ENCODE data around the gene SIKE1.
"Not testable (repeated sequence)": the region's sequence is repeated elsewhere in the genome, so short reads cannot be mapped to it uniquely, and the experiment has no call there.

SIKE1 gene

GRCh38 chr1:114780344-114781226, at the start of gene SIKE1:
Gene SIKE1, minus strand, starts transcription at chr1:114780685. Its CDS starts 78 bp downstream, at chr1:114780607.
- peak; percentile 94 for DNase-seq

DNA sequence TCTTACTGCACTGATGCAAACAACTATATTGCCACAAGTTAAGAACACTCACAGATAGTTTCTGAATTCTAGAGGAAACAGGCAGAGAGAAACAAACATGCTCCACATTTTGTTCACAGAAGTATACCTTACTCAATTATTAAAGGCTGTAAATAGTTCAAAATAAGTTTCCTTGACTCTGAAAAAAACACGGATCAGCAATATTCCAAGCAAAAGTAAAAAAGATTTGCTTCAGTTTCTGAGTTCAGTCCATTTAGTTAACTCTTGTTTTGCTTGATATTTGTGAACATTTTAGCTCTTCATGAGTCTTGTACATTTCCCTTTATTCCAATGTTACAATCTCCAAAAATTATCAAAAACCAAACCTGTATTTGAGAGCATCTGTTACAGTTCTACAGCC, 49.6 kb upstream of the SIKE1 start:
- DNase-seq: not testable (repeated sequence)

DNA sequence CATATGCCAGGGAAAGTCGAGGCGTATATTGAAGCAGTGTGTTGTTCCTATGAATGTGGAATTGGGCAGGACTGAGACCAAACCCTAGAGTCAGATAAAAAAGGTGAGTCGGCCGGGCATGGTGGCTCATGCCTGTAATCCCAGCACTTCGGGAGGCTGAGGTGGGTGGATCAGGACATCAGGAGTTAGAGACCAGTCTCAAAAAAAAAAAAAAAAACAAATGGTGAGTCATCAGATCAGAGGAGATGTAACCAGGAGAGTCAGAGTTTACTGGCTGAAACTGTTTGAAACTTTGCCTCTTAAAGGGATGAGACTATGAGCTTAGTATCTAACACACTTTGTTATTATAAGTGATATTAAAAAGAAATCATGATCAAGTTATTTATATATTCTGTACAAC, 47.8 kb upstream of the SIKE1 start:
- no peak for DNase-seq

DNA sequence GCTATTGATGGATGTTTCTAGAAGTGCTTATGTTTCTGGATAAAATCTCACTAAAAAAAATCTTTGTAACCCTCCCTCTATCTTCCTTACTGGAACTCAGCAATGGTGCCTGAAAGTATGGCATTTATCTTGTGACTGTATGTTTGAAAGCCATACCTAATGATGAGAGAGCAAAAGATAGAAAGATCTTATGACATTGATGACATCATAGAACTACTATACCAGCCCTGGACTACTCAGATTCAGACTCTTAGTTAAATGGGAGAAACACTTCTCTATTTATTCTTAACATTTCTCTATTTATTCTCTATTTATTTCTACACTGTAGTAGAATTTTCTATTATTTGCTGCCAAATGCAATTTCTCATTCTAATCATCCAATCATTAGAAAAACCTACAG, 41.5 kb upstream of the SIKE1 start:
- no peak for DNase-seq

DNA sequence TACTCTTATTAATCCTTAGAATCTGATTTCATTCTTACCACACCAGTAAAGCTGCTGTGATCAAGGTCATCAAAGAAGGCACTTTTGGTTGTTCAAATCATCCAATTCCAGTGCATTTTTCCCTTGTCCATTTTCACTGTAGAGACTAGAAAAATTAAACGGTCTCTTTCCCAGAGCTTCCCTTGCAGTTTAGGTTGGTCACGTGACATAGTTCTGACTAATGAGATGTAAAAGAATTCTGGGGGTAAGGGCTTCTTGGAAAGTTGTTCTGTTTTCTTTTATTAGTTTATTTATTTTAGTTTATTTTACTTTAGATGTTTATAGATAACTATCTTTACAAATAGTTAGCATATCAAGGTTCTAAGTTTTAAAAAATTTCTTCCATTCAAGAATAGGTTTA, 39.9 kb upstream of the SIKE1 start:
- no peak for DNase-seq

GRCh38 chr1:114819869-114820268, 39.4 kb upstream of the SIKE1 start:
- no peak for DNase-seq

- not testable (repeated sequence) for DNase-seq
Observed at GRCh38 chr1:114804449-114804848, 24.0 kb upstream of the SIKE1 start.

- DNase-seq: no peak
Observed at GRCh38 chr1:114803001-114803400, 22.5 kb upstream of the SIKE1 start.

DNA sequence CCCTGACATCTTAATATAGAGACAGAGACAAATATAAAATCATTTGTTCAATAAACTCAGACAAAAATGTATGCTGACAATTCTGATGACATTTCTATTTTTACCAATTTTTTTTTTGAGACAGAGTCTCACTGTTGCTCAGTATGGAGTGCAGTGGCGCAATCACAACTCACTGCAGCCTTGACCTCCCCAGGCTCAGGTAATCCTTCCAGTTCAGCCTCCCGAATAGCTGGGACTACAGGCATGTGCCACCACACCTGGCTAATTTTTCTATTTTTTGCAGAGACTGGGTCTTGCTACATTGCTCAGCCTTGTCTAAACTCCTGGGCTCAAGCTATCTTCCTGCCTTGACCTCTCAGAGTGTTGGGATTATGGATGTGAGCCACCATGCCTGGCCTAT, 13.6 kb upstream of the SIKE1 start:
- no peak for DNase-seq

DNA sequence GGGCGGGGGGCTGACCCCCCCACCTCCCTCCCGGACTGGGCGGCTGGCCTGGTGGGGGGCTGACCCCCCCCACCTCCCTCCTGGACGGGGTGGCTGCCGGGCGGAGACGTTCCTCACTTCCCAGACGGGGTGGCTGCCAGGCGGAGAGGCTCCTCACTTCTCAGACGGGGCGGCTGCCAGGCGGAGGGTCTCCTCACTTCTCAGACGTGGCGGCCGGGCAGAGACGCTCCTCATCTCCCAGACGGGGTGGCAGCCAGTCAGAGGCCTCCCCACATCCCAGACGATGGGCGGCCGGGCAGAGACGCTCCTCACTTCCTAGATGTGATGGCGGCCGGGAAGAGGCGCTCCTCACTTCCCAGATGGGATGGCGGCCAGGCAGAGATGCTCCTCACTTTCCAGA, 10.1 kb upstream of the SIKE1 start:
- DNase-seq: not testable (repeated sequence)

GRCh38 chr1:114786440-114786839, 6.0 kb upstream of the SIKE1 start:
- not testable (repeated sequence) for DNase-seq

- DNase-seq: no peak
Observed at GRCh38 chr1:114782476-114782875, 2.0 kb upstream of the SIKE1 start.

DNA sequence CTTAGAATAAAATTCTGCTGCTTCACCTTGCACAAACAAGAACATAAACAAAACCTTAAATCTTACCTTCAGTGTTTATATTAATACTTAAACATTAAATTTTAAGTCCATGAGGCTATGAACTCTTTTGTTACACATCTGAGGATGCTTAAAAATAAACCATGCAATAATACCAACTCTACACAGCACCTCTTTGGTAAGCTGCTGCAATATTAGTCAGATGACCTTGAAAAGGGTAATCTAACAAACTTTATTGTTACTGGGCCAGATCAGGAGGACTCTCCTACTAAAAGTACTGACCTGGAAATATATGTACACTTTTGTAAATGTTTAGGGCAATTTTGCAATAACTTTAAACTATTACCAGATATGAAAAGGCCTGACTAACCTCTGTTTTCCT, 763 bp downstream of the SIKE1 start:
- no peak for DNase-seq

- not testable (repeated sequence) for DNase-seq
Observed at GRCh38 chr1:114776726-114777125, 3.8 kb downstream of the SIKE1 start.

GRCh38 chr1:114771992-114772391, 8.5 kb downstream of the SIKE1 start:
- DNase-seq: no peak

DNA sequence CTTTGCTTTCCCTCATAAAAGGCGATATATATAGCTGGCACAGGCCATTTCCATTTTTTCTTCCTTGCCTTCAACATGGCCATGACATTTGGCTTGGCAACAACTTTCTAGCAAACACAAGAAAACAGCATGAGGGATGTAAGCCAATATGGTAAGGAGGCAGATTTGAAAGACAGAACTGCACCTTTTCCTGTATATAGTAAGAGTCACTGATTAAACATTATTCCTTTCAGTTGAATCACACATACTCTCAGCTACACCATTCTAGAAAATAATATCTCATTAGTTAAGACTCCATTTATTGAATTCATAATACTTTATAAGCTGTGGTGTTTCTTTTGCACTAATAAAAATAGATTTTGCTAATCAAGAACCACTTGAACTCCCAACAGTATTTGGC, 9.5 kb downstream of the SIKE1 start:
- DNase-seq: no peak

- no peak for DNase-seq
Observed at GRCh38 chr1:114764689-114765088, 15.8 kb downstream of the SIKE1 start.

GRCh38 chr1:114758256-114758832, 22.1 kb downstream of the SIKE1 start:
- DNase-seq: no peak

- peak; percentile 96 for DNase-seq
Observed at GRCh38 chr1:114757455-114758255, 22.8 kb downstream of the SIKE1 start, which contains the start of gene CSDE1. Gene CSDE1, minus strand, starts transcription at chr1:114757984. Its CDS starts 18,094 bp downstream, at chr1:114739890.

GRCh38 chr1:114756949-114757454, 23.5 kb downstream of the SIKE1 start:
- peak; percentile 12 for DNase-seq

DNA sequence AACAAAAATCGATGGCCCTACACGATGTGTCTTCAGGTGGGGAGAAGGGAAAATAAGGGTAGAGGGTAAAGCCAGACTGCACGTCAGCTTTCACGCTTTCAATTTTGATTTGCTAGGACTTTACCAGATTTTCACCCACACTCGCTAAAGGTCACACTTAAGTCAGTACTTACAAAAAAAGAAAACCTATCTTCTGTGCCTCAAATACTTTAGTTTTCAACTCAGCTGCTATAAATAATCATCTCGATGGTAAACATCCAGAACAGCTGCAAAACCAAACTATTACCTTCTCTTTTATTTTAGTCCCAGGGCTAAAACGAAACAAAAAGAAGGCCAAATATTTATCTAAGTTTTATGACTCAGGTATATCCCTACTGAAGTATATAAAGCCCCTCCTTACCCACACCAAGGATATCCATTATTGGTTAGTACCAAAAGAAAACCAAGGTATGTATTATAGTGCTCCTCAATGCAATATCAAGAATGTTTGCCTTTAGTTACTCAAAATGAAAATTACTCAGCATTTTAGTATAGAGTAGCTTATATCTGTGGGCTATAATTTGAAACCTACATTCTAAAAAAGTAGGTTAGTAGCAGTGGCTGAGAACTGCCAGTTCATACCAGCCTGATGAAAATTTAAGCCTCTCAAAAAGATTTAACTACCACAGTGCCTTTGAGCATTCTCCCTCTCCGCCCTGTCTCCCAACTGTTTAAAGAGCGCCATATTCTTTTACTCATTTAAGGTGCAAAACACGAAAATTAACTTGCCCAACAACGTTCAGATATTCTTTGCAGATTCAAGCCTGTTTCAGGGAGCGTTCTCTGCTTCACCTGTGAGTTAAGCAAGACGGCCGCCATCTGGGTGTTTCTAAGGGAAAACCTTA, 24.2 kb downstream of the SIKE1 start:
- no peak for DNase-seq
